ACC112 (cell line): Measurements from ENCODE around the gene CXXC5.

Experiments used
- H2AFZ ChIP-seq: fragments of 200-600 bp; sonication (generic); one replicate; pipeline ENCODE4 v1.6.0; 2017; ENCODE audit warnings: antibody characterized with exemption, low read length; ENCODE audit not compliant: unreplicated experiment
- H3K27ac ChIP-seq: fragments of 200-600 bp; sonication (generic); 2 replicates; pipeline ENCODE4 v1.5.1; 2014; ENCODE audit warnings: low read depth, mild to moderate bottlenecking, antibody characterized with exemption, low read length, moderate library complexity
- H3K27me3 ChIP-seq: fragments of 200-600 bp; sonication (generic); 2 replicates; pipeline ENCODE4 v1.6.1; 2014; ENCODE audit warnings: mild to moderate bottlenecking, antibody characterized with exemption, low read length, moderate library complexity, mixed read lengths; ENCODE audit not compliant: insufficient read depth
- H3K36me3 ChIP-seq: fragments of 200-600 bp; sonication (generic); 2 replicates; pipeline ENCODE4 v1.6.1; 2016; ENCODE audit warnings: mild to moderate bottlenecking, antibody characterized with exemption, low read length, moderate library complexity, mixed read lengths; ENCODE audit not compliant: insufficient read depth
- H3K4me1 ChIP-seq: fragments of 200-600 bp; sonication (generic); one replicate; pipeline ENCODE4 v1.6.1; 2016; ENCODE audit warnings: low read length, mixed read lengths; ENCODE audit not compliant: insufficient read depth, unreplicated experiment, control insufficient read depth
- H3K4me3 ChIP-seq: fragments of 200-600 bp; sonication (generic); 2 replicates; pipeline ENCODE4 v1.5.1; 2014; ENCODE audit warnings: mild to moderate bottlenecking, low read depth, low read length
- H3K79me2 ChIP-seq: fragments of 200-600 bp; sonication (generic); one replicate; pipeline ENCODE4 v1.6.0; 2016; ENCODE audit warnings: low read length; ENCODE audit not compliant: control insufficient read depth, unreplicated experiment, insufficient read depth

Gene CXXC5

DNA sequence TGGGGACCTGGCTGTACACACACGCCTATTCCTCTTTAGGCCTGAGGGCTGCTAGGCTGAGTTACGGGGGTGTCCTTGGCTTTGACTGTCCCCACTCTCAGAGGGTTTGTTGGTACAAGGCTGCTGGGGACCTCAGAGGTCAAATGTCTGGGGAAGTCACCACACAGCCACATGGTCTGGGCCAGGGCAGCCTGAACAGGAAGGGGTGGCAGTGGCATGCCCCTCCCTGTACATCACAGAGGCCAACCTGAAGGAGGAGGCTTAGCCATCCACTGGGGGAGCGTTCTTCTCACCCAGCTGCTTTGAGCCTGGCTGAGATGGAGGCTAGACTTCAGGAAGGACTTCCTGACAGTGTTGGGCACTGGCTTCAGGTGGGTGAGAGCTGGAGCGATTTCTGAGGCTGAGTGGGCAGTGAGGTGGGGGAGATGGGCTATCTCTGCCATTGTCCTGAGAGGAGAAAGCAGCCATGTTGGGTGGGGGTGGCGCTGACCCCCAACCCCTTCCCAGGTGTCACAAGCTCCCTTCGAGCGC lies 36.3 kb downstream of the CXXC5 start:
- Histone ChIP-seq H3K27me3 (no peaks in the 10 kb centered on the region), H3K79me2 (peaks cover 9% of the 10 kb centered on the region), H3K36me3 (no peaks in the 10 kb centered on the region), H3K4me1 (peaks cover 5% of the 10 kb centered on the region), H3K27ac (no peak overlapping the region), H2AFZ (no peak overlapping the region), H3K4me3 (no peak overlapping the region)

DNA sequence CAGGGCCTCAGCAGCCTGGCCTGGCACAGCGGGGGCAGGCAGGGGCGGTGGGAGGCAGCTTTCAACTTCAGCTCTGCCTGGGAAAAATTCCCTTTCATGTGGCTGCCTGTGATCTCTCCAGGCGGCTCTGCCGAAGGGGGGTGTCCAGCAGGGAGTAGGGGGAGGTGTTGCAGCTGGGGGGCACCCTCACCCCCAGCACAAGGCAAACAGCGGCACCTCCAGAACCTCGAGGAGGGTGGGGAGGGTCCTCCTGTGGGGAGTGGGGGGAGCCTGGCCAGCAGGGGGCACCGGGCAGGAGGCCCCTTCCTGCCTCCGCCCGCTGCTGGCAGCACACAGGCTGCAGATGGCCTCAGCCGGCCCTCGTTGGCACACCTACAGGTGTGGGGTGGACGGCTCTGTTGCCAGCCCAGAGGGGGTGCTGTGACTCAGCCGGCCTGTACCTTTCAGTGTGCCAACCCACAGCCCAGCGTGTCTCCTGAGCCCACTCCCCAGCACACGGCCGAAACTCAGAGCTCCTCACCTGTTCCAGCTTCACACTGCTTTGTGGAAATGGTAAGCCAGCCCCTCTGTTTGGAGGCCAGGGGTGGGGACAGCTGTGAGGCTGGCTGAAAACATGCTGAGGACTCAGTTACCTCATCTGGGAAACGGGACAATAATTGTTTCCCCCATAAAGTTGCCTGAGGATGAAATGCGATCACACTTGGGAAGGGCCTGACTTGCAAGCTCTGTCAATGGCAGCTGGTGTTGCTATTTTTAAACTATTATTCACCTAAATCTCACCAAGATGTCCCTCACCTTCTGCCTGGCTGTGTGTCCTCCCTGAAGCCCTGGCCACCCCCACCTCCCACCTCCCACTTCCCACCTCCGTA lies 37.0 kb downstream of the CXXC5 start:
- H3K79me2 ChIP-seq = peaks cover 5% of the 10 kb centered on the region
- no peak overlapping the region for H3K27ac ChIP-seq
- no peak overlapping the region for H2AFZ ChIP-seq
- H3K4me3 ChIP-seq = no peak overlapping the region
- no peaks in the 10 kb centered on the region for H3K27me3 ChIP-seq
- H3K36me3 ChIP-seq = no peaks in the 10 kb centered on the region
- H3K4me1 ChIP-seq = peaks cover 12% of the 10 kb centered on the region

DNA sequence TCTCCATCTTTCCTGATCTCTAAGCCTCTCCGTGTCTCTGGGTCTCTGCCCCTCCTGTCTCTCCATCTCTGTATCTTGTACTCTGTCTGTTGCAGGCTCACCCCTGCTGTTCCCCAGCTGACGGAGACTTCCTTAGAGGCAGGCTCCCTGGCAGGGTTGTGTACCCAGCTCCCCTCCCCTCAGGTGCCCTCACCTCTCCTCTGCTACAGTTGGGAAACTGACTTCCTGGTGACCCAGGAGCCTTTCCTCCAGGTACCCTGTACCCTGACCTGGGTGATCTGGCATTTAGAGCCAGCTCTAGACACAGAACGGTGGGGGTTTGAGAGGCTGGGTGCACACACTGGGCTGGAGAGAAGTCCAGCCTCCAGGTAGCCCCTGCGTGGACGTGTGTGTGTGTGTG lies 37.7 kb downstream of the CXXC5 start:
- peaks cover 20% of the 10 kb centered on the region for H3K4me1 ChIP-seq
- H3K4me3 ChIP-seq = no peak overlapping the region
- no peaks in the 10 kb centered on the region for H3K79me2 ChIP-seq
- H3K27ac ChIP-seq = no peak overlapping the region
- H3K27me3 ChIP-seq = no peaks in the 10 kb centered on the region
- H3K36me3 ChIP-seq = no peaks in the 10 kb centered on the region
- no peak overlapping the region for H2AFZ ChIP-seq

DNA sequence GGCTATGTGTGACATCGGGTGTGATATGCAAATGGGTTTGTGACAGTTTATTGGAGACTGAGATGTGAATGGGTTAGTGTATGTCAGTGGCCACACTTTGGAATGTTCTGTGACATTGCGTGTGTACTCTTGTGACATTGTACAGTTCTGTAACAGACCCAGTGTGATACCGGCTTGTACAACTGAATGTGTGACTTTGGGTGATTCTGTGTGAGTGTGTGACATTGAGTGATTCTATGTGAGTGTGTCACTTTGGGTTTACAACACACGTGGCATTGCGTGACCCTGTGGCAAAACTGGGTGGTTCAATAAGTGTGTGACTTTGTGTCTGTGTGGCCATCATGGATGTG lies 38.2 kb downstream of the CXXC5 start:
- Histone ChIP-seq H3K36me3 (no peaks in the 10 kb centered on the region), H3K27ac (no peak overlapping the region), H3K27me3 (no peaks in the 10 kb centered on the region), H3K4me3 (no peak overlapping the region), H2AFZ (no peak overlapping the region), H3K4me1 (peaks cover 24% of the 10 kb centered on the region), H3K79me2 (no peaks in the 10 kb centered on the region)

DNA sequence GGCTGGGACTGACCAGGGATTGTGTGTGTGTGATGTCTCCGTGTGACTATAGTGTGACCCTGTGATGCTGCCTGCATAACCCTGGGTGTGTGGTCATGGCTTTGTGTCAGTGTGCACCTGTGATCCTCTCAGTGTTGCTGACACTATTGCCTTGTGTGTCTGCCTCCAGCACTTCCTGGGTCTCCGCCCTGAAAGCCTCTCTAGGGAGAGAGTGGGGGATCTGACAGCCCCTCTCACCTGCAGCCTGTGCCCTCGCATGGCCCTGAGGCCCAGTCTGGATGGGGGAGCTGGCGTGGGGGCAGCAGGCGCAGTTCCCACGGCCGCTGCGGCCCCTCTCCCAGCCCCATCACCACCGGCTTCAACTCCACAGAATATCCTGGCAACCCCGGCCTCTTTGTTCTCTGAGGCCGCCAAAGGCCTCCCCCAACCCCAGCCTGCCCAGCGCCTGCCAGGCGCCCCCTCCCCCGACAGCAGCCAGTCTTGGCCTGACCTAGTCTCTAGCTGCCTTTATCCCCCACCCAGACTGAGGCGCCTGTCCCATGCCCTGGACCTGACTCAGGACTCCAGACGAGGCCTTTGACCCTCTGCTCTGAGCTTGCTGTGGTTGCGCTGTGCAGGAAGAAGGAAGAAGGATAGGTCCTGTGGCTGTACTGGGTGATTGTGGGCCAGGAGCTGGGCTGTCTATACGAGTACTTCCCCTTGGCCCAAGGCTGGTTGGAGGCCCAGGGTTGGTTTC lies 38.7 kb downstream of the CXXC5 start:
- Histone ChIP-seq H3K36me3 (no peaks in the 10 kb centered on the region), H3K79me2 (no peaks in the 10 kb centered on the region), H3K27me3 (no peaks in the 10 kb centered on the region), H2AFZ (no peak overlapping the region), H3K4me1 (peaks cover 24% of the 10 kb centered on the region), H3K27ac (no peak overlapping the region), H3K4me3 (no peak overlapping the region)

DNA sequence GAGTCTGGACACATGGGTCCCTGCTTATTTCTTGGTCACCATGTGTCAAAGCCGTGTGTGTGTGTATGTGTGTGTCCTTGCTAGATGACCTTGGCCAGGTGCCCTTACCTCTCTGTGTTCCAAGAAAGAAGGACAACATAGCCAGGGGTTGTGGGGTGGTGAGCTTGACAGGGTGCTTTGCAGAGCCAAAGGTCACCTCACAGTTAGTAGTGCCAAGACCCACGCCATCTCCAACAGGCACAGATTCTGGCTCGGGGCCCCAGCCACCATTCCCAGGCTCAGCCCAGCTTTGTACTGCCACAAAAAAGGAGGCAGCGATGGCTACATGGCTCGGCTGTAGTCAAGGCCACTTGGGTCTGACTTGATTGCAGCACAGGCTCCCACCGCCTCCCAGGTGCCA lies 39.5 kb downstream of the CXXC5 start:
- H2AFZ ChIP-seq = no peak overlapping the region
- peaks cover 27% of the 10 kb centered on the region for H3K4me1 ChIP-seq

DNA sequence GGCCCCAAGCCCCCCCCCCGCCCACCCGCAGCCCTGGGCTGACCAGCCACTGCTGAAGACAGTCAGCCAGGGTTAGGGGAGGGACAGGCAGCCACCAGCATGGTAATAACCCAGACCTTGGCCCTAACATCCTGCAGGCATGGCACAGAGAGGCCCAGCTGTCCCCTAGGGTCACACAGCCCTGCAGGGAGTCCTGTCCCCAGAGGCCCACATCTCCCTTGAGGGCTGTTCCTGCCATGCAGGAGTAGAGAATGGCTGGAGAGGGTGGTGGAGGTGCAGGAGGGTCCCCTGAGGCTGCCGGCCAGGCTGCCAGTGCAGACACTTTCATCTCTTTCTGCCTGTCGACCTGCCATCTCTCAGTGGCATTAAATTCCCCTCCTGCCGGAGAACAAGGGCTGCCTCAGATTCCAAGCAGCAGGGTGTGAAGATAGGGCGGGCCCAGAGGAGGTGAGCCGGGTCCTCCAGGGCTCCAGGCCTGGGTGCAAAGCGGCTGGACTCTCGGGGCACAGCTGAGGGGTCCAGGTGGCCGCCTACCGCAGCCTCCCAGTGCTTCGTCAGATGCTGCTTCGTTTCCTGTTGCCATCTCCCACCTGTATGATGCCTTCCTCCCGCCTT lies 40.0 kb downstream of the CXXC5 start:
- Histone ChIP-seq H3K79me2 (no peaks in the 10 kb centered on the region), H3K27me3 (no peaks in the 10 kb centered on the region), H3K4me1 (peaks cover 32% of the 10 kb centered on the region), H3K4me3 (no peak overlapping the region), H3K36me3 (no peaks in the 10 kb centered on the region), H3K27ac (no peak overlapping the region), H2AFZ (no peak overlapping the region)

More for the DNA sequence above, 39.5 kb downstream of the CXXC5 start:
- Histone ChIP-seq H3K27me3 (no peaks in the 10 kb centered on the region), H3K36me3 (no peaks in the 10 kb centered on the region), H3K79me2 (no peaks in the 10 kb centered on the region), H3K27ac (no peak overlapping the region), H3K4me3 (no peak overlapping the region)

DNA sequence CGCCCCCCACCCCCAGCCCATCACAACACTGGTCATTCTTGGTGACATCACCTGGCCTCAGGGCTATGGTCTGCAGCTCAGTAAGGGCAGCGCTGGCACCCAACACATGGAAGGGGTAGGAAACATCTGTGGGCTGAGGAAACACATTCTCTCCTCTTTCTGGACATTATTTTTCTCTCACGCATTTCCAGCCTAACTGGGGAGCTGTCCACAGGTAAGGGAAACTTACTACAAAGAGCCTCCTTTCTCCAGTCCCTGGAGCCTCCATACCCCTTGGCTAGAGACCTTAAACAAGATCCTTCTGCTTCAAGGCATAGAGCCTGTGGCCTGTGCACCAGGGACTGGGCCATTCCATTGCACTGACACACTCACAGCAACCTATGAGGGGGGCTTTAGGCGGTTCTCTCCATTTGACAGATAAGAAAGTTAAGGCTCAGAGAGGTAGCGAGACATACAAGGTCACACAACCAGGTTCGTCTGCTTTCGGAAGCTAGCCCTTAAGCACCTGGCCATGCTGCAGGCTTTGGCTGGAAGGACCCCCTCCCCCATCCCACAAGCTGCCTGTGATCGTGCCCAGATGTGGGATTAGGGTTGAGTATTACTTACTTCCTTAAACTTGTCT lies 40.7 kb downstream of the CXXC5 start:
- no peaks in the 10 kb centered on the region for H3K27me3 ChIP-seq
- no peaks in the 10 kb centered on the region for H3K36me3 ChIP-seq
- H3K4me1 ChIP-seq = peaks cover 32% of the 10 kb centered on the region
- no peak overlapping the region for H3K27ac ChIP-seq
- H3K4me3 ChIP-seq = no peak overlapping the region
- no peak overlapping the region for H2AFZ ChIP-seq
- no peaks in the 10 kb centered on the region for H3K79me2 ChIP-seq

DNA sequence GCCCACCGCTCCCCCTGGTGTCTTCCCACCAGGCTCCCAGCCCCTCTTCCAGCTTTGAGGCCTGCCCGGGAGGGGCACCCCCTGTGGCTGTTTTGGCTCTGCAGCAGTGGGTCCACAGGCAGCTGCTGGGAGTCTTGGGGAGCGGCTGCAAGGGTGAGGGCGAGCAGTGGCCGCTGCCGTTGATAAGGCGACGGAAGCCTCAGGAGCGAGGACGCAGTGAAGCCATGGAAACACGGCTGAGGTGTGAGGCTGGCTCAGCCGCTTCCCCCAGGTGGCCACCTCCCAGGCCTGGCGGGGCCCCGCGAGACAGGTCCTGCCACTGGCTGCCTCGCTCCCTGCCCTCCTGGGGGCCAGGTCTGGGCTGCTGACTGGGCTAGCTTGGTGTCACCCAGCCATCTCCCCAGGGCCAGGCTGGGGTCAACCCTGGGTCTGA lies 41.5 kb downstream of the CXXC5 start:
- peak overlapping the region; percentile 54; the same call in 1 of the 2 replicates for H3K27ac ChIP-seq
- no peaks in the 10 kb centered on the region for H3K27me3 ChIP-seq
- peaks cover 32% of the 10 kb centered on the region for H3K4me1 ChIP-seq
- H3K4me3 ChIP-seq = no peak overlapping the region
- H3K36me3 ChIP-seq = no peaks in the 10 kb centered on the region
- H3K79me2 ChIP-seq = no peaks in the 10 kb centered on the region
- no peak overlapping the region for H2AFZ ChIP-seq

DNA sequence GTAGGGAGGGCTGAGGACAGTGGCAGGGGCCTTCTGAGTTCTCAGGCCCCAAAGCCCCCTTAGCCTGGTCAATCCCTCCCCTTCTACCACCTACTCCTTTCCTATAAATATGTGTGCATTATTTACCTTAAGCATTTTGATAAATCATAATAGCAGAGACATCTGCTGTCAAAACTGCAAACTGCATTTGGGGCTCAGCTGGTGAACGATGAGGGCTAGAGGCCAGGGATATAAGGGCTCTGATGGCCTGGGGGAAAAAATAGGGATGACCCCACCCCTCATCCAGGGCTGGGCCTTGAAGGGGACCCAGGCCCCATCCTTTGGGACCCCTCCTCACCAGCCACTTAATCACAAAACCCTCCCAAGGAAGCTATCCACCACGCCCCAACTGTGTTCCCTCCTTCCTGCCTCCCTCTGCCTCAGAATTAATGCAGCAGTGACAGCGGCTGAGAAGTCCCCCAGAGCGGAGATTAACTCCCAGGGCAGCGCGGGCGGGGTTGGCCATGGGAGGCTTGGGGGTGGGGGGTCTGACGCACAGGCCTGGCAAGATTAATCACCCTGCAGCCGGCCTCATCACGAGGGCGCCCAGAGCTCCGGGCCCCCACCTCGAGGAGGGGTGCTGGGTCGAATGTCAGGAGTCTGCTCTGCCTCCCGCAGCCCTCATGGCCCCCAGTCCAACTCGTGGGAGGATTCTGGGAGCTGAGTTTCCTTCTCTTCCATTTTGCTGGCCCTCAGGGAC lies 42.1 kb downstream of the CXXC5 start:
- Histone ChIP-seq H3K4me1 (peaks cover 32% of the 10 kb centered on the region), H3K27me3 (no peaks in the 10 kb centered on the region), H3K79me2 (no peaks in the 10 kb centered on the region), H3K4me3 (no peak overlapping the region), H3K36me3 (no peaks in the 10 kb centered on the region), H3K27ac (peak overlapping the region; percentile 54), H2AFZ (no peak overlapping the region)
